Neural progenitor cell (in vitro differentiated cells): Measurements from ENCODE around the gene BUB1B. TPM values are rescaled to one million over a fixed set of nuclear protein-coding genes. Genes with fewer than 3 reads are reported as not detected.

Experiments used
- DNase-seq: peaks from one replicate; pipeline ENCODE4 v3.0.0-alpha.2; 2016; ENCODE audit warnings: low spot score
- H2AFZ ChIP-seq: fragments of 200-600 bp; sonication (generic); replicated peaks from 2 replicates; pipeline ENCODE4 v1.6.1; 2016; ENCODE audit warnings: antibody characterized with exemption
- H3F3A ChIP-seq: fragments of 200-600 bp; sonication (generic); 2 replicates; pipeline ENCODE4 v1.6.1; 2016; ENCODE audit warnings: antibody characterized with exemption, low read depth
- H3K27ac ChIP-seq: fragments of 200-600 bp; sonication (generic); 2 replicates; pipeline ENCODE4 v1.5.1; 2016; ENCODE audit warnings: mild to moderate bottlenecking
- H3K27me3 ChIP-seq: fragments of 200-600 bp; sonication (generic); 2 replicates; pipeline ENCODE4 v1.6.1; 2016; ENCODE audit warnings: mild to moderate bottlenecking, moderate library complexity
- H3K36me3 ChIP-seq: fragments of 200-600 bp; sonication (generic); 2 replicates; pipeline ENCODE4 v1.5.1; 2016
- H3K4me1 ChIP-seq: fragments of 200-600 bp; sonication (generic); 2 replicates; pipeline ENCODE4 v1.6.1; 2016; ENCODE audit warnings: mixed run types
- H3K4me2 ChIP-seq: fragments of 200-600 bp; sonication (generic); 2 replicates; pipeline ENCODE4 v1.6.1; 2016
- H3K4me3 ChIP-seq: fragments of 200-600 bp; sonication (generic); 2 replicates; pipeline ENCODE4 v1.5.1; 2016
- H3K79me2 ChIP-seq: fragments of 200-600 bp; sonication (generic); 2 replicates; pipeline ENCODE4 v1.6.1; 2016; ENCODE audit warnings: low read depth
- H3K9ac ChIP-seq: fragments of 200-600 bp; sonication (generic); 2 replicates; pipeline ENCODE4 v1.6.1; 2016
- H3K9me3 ChIP-seq: fragments of 200-600 bp; sonication (generic); 2 replicates; pipeline ENCODE4 v1.5.1; 2016; ENCODE audit warnings: low read depth
- H4K20me1 ChIP-seq: fragments of 200-600 bp; sonication (generic); 2 replicates; pipeline ENCODE4 v1.6.1; 2016; ENCODE audit warnings: low read depth
- H3K27ac Mint-ChIP-seq: 3 replicates; pipeline ENCODE4 v1.8.0; 2021; ENCODE audit warnings: mixed read lengths
- H3K27me3 Mint-ChIP-seq: 2 replicates; pipeline ENCODE4 v1.8.0; 2022; ENCODE audit warnings: low read depth, mild to moderate bottlenecking, inconsistent platforms, moderate library complexity, mixed read lengths; ENCODE audit not compliant: insufficient read depth
- H3K36me3 Mint-ChIP-seq: 3 replicates; pipeline ENCODE4 v1.8.0; 2021; ENCODE audit warnings: mixed read lengths
- H3K4me1 Mint-ChIP-seq: 3 replicates; pipeline ENCODE4 v1.8.0; 2021; ENCODE audit warnings: mixed read lengths
- H3K4me3 Mint-ChIP-seq: 3 replicates; pipeline ENCODE4 v1.8.0; 2021; ENCODE audit warnings: mild to moderate bottlenecking, moderate library complexity, mixed read lengths
- H3K9me3 Mint-ChIP-seq: 3 replicates; pipeline ENCODE4 v1.8.0; 2020; ENCODE audit warnings: mixed read lengths
- EZH2 ChIP-seq: fragments of 200-600 bp; sonication (generic); IDR thresholded peaks from 2 replicates; pipeline ENCODE4 v1.6.1; 2017; ENCODE audit warnings: antibody characterized with exemption, mild to moderate bottlenecking, moderate library complexity
- EZH2phosphoT487 ChIP-seq: fragments of 200-600 bp; sonication (generic); IDR thresholded peaks from 2 replicates; pipeline ENCODE4 v1.6.1; 2017; ENCODE audit warnings: antibody characterized with exemption
- total RNA-seq: library from RNA; depleted of rRNA; stranded (reverse); fragments of >200 nt; gene quantifications from 2 replicates; pipeline ENCODE4 v1.2.3, GENCODE V29; 2015; ENCODE audit warnings: low replicate concordance
- TF ChIP-seq, protein P1 (sequence below): fragments of 200-600 bp; sonication (generic); IDR thresholded peaks from 2 replicates; pipeline ENCODE4 v1.5.1; 2017; ENCODE audit warnings: antibody characterized with exemption, mild to moderate bottlenecking

The BUB1B gene
- total RNA-seq, 1 donor from 2014 or later: 167 TPM

DNA sequence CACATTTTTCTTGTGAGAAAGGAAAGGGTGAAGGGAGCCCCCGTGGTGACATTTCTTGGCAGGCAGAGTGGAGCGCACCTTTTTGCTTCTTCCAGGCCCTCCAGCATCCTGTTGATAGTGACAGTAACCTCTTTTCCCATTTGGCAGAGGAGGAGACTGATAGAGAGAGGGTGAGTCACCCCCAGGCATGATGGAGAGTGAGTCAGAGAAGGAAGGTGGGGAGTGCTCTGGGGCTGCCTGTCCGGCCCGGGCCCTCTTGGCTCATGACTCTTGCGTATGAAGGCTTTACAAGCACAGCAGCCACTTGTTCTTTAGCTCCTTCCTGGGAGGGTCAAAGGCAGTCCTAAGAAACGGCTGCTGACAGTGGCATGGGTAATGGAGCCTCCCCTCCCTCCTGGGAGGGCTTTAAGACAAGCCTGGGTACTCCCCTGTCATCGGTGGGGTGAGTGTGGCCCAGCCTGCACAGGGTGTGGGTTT is 106.0 kb downstream of the BUB1B start:
- DNase-seq: no peak
- Histone ChIP-seq H3K27me3 (no peaks in the 10 kb centered on the region), H3K9ac (no peak overlapping the region), H3K36me3 (no peaks in the 10 kb centered on the region), H3F3A (no peaks in the 10 kb centered on the region), H3K79me2 (no peaks in the 10 kb centered on the region), H3K9me3 (no peaks in the 10 kb centered on the region), H3K4me3 (no peak overlapping the region), H2AFZ (no peak overlapping the region), H4K20me1 (no peaks in the 10 kb centered on the region), H3K27ac (no peak overlapping the region), H3K4me1 (peaks cover 12% of the 10 kb centered on the region), H3K4me2 (no peak overlapping the region)
- H3K27me3 Mint-ChIP-seq: peaks cover 8% of the 10 kb centered on the region
- H3K4me3 Mint-ChIP-seq: no peak overlapping the region
- H3K36me3 Mint-ChIP-seq: no peaks in the 10 kb centered on the region
- TF ChIP-seq, protein P1, sequence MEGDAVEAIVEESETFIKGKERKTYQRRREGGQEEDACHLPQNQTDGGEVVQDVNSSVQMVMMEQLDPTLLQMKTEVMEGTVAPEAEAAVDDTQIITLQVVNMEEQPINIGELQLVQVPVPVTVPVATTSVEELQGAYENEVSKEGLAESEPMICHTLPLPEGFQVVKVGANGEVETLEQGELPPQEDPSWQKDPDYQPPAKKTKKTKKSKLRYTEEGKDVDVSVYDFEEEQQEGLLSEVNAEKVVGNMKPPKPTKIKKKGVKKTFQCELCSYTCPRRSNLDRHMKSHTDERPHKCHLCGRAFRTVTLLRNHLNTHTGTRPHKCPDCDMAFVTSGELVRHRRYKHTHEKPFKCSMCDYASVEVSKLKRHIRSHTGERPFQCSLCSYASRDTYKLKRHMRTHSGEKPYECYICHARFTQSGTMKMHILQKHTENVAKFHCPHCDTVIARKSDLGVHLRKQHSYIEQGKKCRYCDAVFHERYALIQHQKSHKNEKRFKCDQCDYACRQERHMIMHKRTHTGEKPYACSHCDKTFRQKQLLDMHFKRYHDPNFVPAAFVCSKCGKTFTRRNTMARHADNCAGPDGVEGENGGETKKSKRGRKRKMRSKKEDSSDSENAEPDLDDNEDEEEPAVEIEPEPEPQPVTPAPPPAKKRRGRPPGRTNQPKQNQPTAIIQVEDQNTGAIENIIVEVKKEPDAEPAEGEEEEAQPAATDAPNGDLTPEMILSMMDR: no peak
- TF ChIP-seq EZH2: no peak
- no peak for TF ChIP-seq EZH2phosphoT487
- H3K4me1 Mint-ChIP-seq: peaks cover 19% of the 10 kb centered on the region
- peak overlapping the region; percentile 40 for H3K27ac Mint-ChIP-seq
- peaks cover 4% of the 10 kb centered on the region for H3K9me3 Mint-ChIP-seq

DNA sequence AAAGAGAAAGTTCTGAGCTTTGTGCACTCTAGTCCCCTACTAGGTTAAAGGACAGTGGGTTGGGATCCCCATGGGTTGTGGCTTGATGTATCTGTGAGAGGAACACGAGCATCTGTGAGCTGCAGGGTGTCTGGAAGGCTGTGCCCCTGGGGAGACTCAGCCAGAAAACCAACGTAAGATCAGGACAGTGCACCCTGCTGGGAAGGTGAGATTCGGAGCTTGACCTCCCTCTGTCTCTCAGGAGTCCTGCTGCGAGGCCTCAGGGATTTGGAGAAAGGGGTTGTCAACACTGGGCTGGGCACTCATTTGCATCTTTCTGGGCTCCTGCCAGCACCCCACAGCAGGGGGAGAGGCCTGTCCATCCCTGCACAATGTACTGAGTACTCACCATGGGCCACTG is 106.8 kb downstream of the BUB1B start:
- Histone ChIP-seq H4K20me1 (no peaks in the 10 kb centered on the region), H3K4me3 (no peak overlapping the region), H3K79me2 (no peaks in the 10 kb centered on the region), H3K27me3 (no peaks in the 10 kb centered on the region), H2AFZ (no peak overlapping the region), H3K27ac (no peak overlapping the region), H3K9me3 (no peaks in the 10 kb centered on the region), H3K4me1 (peaks cover 12% of the 10 kb centered on the region), H3K36me3 (no peaks in the 10 kb centered on the region), H3F3A (no peaks in the 10 kb centered on the region), H3K9ac (no peak overlapping the region), H3K4me2 (no peak overlapping the region)
- DNase-seq: no peak
- Mint-ChIP-seq H3K4me1 (peaks cover 22% of the 10 kb centered on the region), H3K27ac (peak overlapping the region; percentile 53), H3K27me3 (peaks cover 10% of the 10 kb centered on the region), H3K9me3 (peaks cover 4% of the 10 kb centered on the region), H3K36me3 (no peaks in the 10 kb centered on the region), H3K4me3 (no peak overlapping the region)
- TF ChIP-seq EZH2phosphoT487: no peak
- TF ChIP-seq, protein P1: no peak
- TF ChIP-seq EZH2: no peak

DNA sequence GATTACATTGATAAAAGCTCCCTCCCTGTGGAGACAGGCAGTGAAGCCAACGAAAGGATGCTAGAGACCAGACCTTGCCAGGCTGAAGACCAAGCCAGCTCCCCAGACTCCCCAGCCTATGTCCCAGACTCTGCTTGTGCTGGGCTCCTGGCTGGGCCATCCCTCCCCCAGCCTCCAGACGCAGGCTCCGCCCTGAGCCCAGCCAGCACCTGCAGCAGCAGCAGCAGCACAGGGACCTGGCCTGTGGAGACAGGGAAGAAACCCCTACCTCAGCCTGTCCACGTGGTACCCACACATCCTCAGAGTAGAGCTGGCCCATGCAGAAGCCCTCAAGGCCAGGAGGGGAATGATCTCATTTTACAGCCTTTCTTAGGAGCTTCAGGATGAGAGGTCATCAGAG is 108.7 kb downstream of the BUB1B start:
- TF ChIP-seq EZH2 (no peak), EZH2phosphoT487 (no peak)
- TF ChIP-seq, protein P1: no peak
- H3K9me3 Mint-ChIP-seq: no peaks in the 10 kb centered on the region
- Histone ChIP-seq H4K20me1 (no peaks in the 10 kb centered on the region), H3F3A (no peaks in the 10 kb centered on the region), H3K27me3 (no peaks in the 10 kb centered on the region), H2AFZ (no peak overlapping the region), H3K79me2 (no peaks in the 10 kb centered on the region), H3K4me3 (no peak overlapping the region), H3K27ac (no peak overlapping the region), H3K4me2 (no peak overlapping the region), H3K4me1 (peaks cover 12% of the 10 kb centered on the region), H3K36me3 (no peaks in the 10 kb centered on the region), H3K9ac (no peak overlapping the region), H3K9me3 (no peaks in the 10 kb centered on the region)
- H3K4me3 Mint-ChIP-seq: no peak overlapping the region
- peaks cover 20% of the 10 kb centered on the region for H3K4me1 Mint-ChIP-seq
- no peaks in the 10 kb centered on the region for H3K36me3 Mint-ChIP-seq
- DNase-seq: no peak
- peaks cover 7% of the 10 kb centered on the region for H3K27me3 Mint-ChIP-seq
- H3K27ac Mint-ChIP-seq: no peak overlapping the region
